Measurements from ENCODE around the gene PLPP1. TPM values are rescaled to one million over a fixed set of nuclear protein-coding genes. Genes with fewer than 3 reads are reported as not detected.
"Not testable (repeated sequence)": the region's sequence is repeated elsewhere in the genome, so short reads cannot be mapped to it uniquely, and the experiment has no call there.

Gene PLPP1
- total RNA-seq, 1 experiment from 2014 or later, result 42.7 TPM

- DNase-seq (ENCODE audit: low read depth), result not testable (repeated sequence)
Measured at GRCh38 chr5:55505711-55506110, 29.1 kb downstream of the PLPP1 start.

DNA sequence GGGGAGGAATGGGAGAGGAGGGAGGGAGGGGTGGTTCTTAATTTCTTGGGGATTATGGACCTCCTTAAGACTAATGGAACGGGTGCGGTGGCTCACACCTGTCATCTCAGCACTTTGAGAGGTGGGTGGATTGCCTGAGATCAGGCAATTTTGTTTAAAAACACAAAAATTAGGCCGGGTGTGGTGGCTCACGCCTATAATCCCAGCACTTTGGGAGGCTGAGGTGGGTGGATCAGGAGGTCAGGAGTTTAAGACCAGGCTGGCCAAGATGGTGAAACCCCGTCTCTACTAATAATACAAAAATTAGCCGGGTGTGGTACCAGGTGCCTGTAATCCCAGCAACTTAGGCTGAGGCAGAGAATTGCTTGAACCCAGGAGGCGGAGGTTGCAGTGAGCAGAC is 30.8 kb downstream of the PLPP1 start:
- not testable (repeated sequence) for DNase-seq (ENCODE audit: low read depth)

DNA sequence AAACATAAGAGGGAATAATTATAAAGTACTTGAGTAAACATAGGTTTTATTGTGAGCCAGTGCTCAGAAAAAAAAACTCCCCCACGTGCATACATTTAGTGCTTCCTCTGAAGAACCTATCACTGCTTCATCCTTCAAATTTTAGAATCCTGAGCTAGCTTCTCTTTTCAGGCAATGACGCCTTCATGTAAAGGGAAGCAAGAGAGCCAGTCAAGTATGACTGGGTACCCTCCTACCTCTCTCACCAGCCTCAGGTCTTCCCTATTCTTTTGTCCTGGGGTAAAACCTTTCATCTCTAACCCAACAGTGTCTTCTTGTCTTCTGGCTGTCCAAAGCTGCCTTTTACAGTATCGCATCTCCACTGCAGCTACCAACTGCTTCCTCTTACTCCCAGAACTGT is 32.0 kb downstream of the PLPP1 start:
- DNase-seq (ENCODE audit: low read depth), result no peak

DNA sequence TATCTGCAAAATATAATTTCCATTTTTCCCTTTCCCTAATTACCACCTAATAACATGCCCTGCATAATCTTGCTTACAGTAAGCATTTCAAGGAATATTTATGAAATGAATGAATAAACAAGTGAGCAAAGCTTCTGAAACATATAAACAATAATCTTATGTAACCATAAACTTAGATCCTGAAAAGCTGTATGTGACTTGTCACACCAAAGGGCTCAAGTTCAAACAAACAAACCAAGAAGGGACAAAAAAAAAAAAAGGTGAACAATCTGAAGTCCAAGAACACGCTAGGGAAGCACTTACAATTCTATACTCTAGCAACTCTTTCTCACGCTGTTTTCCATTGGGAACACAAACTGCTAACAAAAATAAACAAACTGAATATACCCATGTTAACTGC is 36.3 kb downstream of the PLPP1 start:
- no peak for DNase-seq (ENCODE audit: low read depth)

GRCh38 chr5:55497712-55498111 is 37.1 kb downstream of the PLPP1 start:
- DNase-seq (ENCODE audit: low read depth), result no peak

DNA sequence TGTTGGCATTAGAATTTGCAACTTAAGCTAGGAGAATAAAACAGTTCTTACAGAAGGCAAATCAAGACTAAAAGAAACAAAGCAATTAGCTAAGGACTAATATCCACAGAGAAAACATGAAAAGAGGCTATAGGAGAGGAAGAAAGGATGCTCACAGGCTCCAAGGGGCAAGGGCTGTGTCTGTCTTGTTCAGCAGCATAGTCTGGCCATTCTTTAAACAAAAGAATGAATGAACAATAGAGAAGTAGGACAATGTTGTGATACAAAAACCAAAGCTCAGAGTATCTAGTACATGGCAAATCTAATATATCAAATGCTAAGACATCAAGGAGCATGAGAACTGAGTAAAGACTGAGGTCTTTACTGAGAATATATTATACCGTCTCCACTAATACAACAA is 39.5 kb downstream of the PLPP1 start:
- no peak for DNase-seq (ENCODE audit: low read depth)

DNA sequence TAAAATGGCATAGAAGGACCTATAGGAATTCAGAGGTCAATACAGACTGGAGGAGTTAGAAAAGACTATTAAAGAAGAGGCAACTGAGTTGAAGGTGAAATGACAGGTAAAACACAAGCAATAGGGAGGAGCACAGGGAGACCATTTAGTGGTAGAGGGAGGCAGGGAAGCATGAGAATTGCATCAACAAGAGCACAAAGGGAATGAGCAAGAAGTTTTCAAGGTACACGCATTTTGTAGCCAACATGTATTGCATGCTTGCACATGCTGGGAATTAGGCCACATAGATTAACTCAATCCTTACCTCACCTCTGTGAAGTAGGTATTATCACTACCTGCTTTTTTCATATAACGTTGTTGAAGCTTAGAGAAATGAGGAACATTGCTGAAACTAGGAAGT is 42.3 kb downstream of the PLPP1 start:
- no peak for DNase-seq (ENCODE audit: low read depth)

DNA sequence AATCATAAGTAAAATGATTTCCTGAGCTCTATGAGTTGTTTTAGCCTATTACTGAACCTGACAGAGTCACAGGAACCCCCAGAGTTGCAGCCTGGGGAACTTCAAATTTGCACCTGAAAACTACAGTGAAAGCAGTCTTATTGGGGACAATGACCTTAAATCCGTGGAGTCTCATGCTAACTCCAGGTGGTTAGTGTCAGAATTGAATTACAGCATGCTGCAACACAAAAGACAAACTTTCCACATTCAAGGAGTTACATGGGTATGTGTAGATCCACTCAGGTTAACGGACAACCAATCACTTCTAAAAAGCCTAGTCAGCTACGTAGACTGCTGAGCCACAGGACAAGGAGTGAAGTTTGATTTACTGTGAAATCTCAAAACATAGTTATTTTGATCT is 49.7 kb downstream of the PLPP1 start:
- DNase-seq (ENCODE audit: low read depth), result no peak

- no peak for DNase-seq (ENCODE audit: low read depth)
Measured at GRCh38 chr5:55484531-55484930, 50.2 kb downstream of the PLPP1 start.

DNA sequence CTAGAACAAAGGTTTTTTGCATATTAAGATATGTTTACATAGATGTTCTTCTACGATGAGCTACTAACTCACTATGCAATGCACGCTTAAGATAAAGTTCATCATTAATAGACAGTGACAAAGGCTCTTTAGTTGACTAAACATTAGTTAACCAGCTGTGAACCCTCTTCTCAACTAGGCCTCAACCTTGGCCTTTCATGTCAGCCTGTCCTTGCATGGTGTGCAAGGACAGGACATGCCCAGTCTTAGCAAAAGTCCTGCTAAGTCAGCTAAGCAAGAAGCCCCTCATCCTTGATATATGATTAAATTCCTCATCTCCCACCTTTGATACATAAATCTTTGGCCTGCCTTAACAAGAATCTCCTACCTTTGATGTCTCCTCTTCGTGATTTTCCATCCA is 50.9 kb downstream of the PLPP1 start:
- no peak for DNase-seq (ENCODE audit: low read depth)

DNA sequence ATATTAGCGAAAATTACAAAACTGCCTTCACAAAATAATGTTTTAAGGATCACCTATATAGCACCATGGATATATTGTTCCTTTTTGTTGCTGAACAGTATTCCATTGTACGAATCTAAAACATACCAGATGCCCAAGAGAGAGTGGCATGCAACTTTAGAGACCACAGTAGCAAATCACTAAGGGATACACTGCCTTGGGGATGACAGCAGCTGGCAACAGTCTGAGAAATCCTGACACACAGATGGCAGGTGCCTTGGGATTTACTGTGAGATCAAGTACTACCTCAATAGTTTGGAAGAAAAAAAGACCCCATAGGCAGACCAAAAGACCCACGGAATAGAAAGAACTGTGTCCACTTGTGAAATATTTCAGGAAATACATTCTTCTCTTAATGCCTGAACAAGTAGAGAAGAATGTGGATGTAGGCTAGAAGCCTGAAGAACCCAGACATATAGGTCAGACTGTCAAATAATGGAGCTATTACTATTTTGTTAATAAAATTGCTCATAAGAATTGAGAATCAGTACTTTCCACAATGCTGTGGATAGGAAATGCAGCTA is 53.4 kb downstream of the PLPP1 start:
- peak; percentile 55 for DNase-seq (ENCODE audit: low read depth)

- peak; percentile 44 for DNase-seq (ENCODE audit: low read depth)
Measured at GRCh38 chr5:55480781-55481180, 54.0 kb downstream of the PLPP1 start.

DNA sequence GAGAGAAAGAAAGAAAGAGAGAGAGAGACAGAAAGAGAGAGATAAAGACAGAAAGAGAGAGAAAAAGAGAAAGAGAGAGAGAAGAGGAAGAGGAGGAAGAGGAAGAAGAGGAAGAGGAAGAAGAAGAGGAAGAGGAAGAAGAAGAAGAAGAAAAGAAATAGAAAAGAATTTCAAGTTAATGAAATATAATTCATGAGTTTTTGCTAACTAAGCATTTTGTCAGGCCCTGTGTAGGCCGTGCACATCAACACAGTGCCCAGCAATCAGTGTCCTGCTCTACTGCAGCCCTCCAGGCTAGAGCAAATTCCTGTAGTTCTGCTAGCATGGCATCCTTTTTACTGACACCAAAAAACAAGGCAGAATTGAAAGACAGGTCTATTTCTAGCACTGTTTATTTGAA is 62.1 kb downstream of the PLPP1 start:
- DNase-seq (ENCODE audit: low read depth), result no peak

DNA sequence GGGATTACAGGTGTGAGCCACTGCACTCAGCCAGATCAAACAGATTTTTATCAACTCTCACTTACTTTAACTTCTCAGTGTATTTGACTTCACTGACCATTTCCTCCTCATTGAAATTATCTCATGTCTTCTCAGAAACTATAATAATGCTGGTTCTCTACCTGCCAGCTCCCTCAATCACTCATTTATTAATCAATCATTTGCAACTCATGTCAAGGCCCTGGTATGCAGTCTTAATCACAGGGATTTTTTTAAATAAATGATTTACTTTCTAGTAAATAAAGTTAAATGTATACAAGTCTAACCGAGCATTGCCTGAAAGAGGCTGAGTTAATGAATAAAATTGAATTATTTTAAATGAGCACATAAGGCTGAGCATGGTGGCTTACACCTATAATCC is 63.3 kb downstream of the PLPP1 start:
- DNase-seq (ENCODE audit: low read depth), result no peak

DNA sequence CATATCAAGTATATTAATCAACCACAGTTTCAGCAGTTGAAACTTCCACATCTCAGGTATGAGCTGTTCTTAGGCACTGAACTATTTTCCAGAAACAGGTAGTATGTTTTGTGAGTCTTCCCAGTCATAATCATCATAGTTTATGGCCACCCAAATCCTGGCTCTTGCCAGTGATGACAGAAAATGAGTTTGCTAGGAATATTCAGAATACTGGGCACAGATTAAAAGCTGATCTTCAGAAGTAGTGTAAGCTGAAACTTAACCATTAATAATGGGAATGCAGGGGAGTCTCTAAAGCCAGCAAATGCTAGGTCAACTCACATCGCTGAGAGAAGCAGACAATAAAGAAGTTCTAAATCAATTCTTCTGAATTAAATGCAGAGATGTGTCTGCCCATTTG is 64.5 kb downstream of the PLPP1 start:
- no peak for DNase-seq (ENCODE audit: low read depth)

DNA sequence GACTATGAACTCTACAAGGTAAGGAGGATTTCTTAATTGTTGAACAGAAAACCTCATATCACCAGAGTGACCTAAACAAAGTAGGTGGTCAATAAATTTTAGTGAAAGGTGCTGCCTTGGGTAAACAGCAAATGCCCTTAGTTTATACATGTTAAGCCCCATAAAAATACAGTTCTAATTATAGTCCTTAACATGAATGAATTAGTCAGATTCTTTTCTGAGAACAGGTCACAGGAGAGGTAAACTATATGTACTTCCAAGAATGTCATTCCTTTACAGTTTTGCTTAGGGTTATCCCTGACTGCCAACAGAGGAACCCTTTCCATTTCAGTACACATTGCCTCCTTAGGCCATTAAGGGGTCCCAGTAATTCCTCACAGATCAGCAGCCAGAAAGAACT is 64.9 kb downstream of the PLPP1 start:
- DNase-seq (ENCODE audit: low read depth), result no peak

DNA sequence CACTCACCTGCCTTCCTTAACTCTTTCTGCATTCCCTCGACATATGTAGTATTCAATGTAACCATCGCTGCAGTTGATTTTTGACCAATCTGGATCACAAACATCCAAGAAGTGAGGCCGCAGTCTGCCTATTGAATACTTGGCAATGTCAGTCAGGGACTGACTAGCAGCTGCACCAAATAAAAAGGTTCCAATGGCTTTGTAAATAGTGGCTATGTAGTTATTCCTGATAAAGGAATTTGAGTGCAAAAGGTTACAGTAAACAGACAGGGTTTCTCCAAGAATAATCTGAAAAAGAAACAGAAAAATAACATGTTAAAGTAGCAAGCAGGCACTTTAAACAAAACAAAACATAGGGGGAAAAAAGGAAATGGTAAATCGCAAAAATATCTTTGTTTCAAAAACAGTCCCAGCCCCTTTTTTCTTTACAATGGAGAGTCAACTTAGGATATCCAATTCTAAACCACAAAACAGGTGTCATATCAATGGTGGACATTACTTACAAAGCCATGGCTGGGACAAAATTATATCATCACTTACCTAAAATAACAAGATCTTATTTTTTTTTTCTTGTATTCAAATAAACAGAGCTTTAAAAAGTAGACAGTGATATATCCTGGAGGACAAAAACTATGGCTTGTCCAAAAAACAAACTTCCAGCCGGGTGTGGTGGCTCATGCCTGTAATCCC is 66.8 kb downstream of the PLPP1 start:
- DNase-seq (ENCODE audit: low read depth), result peak; percentile 61

DNA sequence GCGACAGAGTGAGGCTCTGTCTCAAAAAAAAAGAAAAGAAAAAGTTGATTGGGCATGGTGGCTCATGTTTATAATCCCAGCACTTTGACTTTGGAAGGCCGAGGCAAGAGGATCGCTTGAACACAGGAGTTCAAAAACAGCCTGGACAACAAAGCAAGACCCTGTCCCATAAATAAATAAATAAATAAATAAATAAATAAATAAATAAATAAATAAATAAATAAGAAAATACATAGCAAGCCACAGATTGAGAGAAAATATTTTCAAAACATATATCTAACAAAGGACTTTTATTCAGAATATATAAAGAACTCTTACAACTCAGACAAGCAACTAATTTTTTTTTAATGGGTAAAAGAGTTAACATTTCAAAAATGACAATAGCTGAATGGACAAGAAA is 71.2 kb downstream of the PLPP1 start:
- DNase-seq (ENCODE audit: low read depth), result no peak

DNA sequence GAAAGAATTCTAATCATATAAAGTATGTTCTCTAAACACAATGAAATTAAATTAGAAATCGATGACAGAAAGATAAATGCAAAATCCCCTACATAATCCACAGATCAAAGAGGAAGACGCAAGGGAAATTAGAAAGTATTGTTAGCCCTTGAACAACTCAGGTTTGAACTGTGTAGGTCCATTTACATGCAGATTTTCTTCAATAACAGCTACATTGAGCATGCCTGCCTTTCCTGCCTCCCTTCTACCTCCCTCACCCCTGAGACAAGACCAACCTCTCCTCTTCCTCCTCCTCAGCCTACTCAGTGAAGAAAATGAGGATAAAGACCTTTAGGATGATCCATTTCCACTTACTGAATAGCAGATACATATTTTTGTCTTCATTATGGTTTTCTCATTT is 75.2 kb downstream of the PLPP1 start:
- DNase-seq (ENCODE audit: low read depth), result no peak

DNA sequence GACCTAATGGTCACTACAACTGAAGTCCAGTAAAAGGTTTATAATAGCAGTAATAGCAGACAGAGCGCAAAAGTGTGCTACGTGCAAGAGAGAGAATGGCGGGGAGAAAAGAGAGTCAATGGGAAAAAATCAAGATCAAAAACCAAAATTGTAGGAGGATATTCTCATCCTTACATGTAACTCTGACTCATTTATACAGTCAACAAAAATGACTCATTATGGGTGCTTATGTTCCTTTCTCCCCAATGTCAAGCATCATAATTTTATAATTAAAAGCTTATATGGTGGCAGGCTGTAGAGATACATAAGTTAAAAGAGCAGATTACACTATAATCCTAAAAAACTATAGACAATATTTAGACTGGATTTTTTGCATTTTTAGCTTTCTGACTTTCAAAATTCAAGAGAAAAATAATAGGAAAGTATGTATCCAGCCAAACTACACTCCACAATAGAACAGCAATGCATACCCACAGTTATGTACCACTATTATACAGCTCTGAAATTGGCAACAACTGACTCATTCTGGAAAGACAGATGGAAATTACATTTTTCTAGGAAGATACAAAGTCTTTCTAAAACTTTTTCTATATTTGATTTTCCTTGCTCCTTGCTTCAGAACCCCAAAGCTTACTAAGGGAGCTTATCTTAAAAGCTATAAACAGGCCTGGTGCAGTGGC is 78.4 kb downstream of the PLPP1 start:
- peak; percentile 70 for DNase-seq (ENCODE audit: low read depth)

DNA sequence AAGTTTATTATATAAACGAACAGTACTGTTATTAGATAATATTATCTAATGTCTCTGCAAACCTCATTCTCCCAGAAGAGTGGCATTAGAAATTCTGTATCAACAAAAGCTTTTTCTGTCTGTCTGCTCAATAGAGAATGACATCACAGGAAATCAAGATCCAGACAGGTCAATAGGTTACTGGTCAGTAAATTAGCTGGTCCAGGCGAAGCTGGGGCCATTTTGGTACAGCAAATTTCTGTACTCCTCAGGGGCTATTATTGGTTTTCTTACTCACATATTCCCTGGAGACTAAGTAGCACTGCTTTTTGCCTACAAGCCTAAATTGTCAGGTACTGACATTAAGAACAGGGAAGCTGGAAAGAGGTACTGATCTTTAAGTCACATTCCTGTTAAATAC is 80.5 kb downstream of the PLPP1 start:
- DNase-seq (ENCODE audit: low read depth), result peak; percentile 11

- no peak for DNase-seq (ENCODE audit: low read depth)
Measured at GRCh38 chr5:55453211-55453610, 81.6 kb downstream of the PLPP1 start.

DNA sequence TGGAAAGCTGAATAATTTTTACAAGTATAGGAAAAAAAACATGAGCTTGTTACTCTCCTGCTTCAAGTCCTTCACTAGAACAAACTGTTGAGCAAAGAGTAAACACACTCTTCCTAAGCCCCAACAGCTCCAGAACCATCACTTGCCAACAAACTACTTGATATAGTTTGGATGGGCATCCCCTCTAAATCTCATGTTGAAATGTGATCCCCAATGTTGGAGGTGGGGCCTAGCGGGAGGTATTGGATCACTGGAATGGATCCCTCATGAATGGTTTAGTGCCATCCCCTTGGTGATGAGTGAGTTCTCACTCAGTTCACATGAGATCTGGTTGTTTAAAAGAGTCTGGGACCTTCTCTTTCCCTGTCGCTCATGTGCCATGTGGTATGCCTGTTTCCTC is 82.8 kb downstream of the PLPP1 start:
- DNase-seq (ENCODE audit: low read depth), result no peak
